GM12878 (cell line): Measurements from ENCODE around the gene UBE2E1. TPM values are rescaled to one million over a fixed set of nuclear protein-coding genes. Genes with fewer than 3 reads are reported as not detected.

Experiments used
- ATAC-seq: fragments of 200-7000 bp; cut with Tn5 transposase; 3 replicates; pipeline ENCODE4 v1.9.1; 2020; ENCODE audit warnings: mild to moderate bottlenecking, moderate library complexity
- BruUV-seq: library from RNA; stranded (reverse); fragments of 400-500 nt; replicated peaks from 2 replicates; lab custom pipeline; 2021; lab: Mats Ljungman, UMichigan
- CTCF ChIA-PET: fragments of 300-600 bp; sonication (Branson Sonifier 250); formaldehyde crosslinking; extraction: SDS; loops from one replicate; lab custom pipeline; 2021; ENCODE audit warnings: inconsistent platforms; lab: Yijun Ruan, JAX
- POLR2A ChIA-PET: fragments of 350-600 bp; formaldehyde crosslinking; extraction: SDS; loops from one replicate; lab custom pipeline; 2021; ENCODE audit warnings: inconsistent platforms; lab: Charles Lee
- RAD21 ChIA-PET: fragments of 300-600 bp; sonication (Branson Sonifier 250); formaldehyde crosslinking; loops from one replicate; lab custom pipeline; 2023; ENCODE audit warnings: antibody characterized with exemption; ENCODE audit not compliant: unreplicated experiment; lab: Charles Lee
- SMC1A ChIA-PET: fragments of 300-600 bp; sonication (Branson Sonifier 250); formaldehyde crosslinking; loops from one replicate; lab custom pipeline; 2023; ENCODE audit not compliant: unreplicated experiment, uncharacterized antibody; lab: Charles Lee
- DNase-seq: peaks from one replicate; pipeline ENCODE4 v3.0.0-alpha.2; 2011; ENCODE audit warnings: low read depth, low spot score
- FAIRE-seq: peaks from 3 replicates; lab custom pipeline; 2011; peaks lifted over from hg19 to GRCh38; lab: Jason Lieb, UNC
- H2AFZ ChIP-seq: 2 replicates; pipeline ENCODE4 v1.6.0; 2011; ENCODE audit warnings: low read depth, low read length, control low read depth; ENCODE audit not compliant: control insufficient read depth
- H3K27ac ChIP-seq: 2 replicates; pipeline ENCODE4 v1.5.1; 2011; ENCODE audit warnings: control low read depth; ENCODE audit not compliant: control insufficient read depth, insufficient read depth
- H3K27me3 ChIP-seq, 2 experiments: replicated peaks in 1 of 2; 2 replicates each; pipeline versions ENCODE4 v1.6.0 to v1.6.1; 2011; ENCODE audit warnings: low read length in 1 of 2; ENCODE audit not compliant: control insufficient read depth in 2 of 2, insufficient read depth in 2 of 2
- H3K36me3 ChIP-seq, 2 experiments: 2 replicates each; pipeline ENCODE4 v1.5.1; 2011; ENCODE audit warnings: low read length in 1 of 2; ENCODE audit not compliant: control insufficient read depth in 2 of 2, insufficient read depth in 2 of 2
- H3K4me1 ChIP-seq: 2 replicates; pipeline ENCODE4 v1.6.1; 2011; ENCODE audit warnings: mild to moderate bottlenecking, low read length, moderate library complexity, mixed read lengths; ENCODE audit not compliant: control insufficient read depth, insufficient read depth
- H3K4me2 ChIP-seq: 2 replicates; pipeline ENCODE4 v1.6.0; 2011; ENCODE audit warnings: control low read depth; ENCODE audit not compliant: control insufficient read depth, insufficient read depth
- H3K4me3 ChIP-seq: fragments of 200-600 bp; sonication (generic); 2 replicates; pipeline ENCODE4 v1.5.1; 2016
- H3K79me2 ChIP-seq: 2 replicates; pipeline ENCODE4 v1.6.0; 2011; ENCODE audit warnings: low read length; ENCODE audit not compliant: control insufficient read depth, insufficient read depth
- H3K9ac ChIP-seq: 2 replicates; pipeline ENCODE4 v1.8.0; 2011; ENCODE audit warnings: low read length, control low read depth, mixed read lengths; ENCODE audit not compliant: control insufficient read depth, insufficient read depth
- H3K9me3 ChIP-seq: replicated peaks from 3 replicates; pipeline ENCODE4 v1.5.1; 2011; ENCODE audit warnings: mild to moderate bottlenecking, low read length; ENCODE audit not compliant: control insufficient read depth, insufficient read depth
- H4K20me1 ChIP-seq: 2 replicates; pipeline ENCODE4 v1.6.0; 2011; ENCODE audit not compliant: control insufficient read depth, insufficient read depth
- ASH2L ChIP-seq: fragments of 300-600, 200-600 bp; sonication (generic); IDR thresholded peaks from 2 replicates; pipeline ENCODE4 v1.6.1; 2017; ENCODE audit warnings: low read depth, mild to moderate bottlenecking, borderline replicate concordance
- BCL11A ChIP-seq: IDR thresholded peaks from 2 replicates; pipeline ENCODE4 v1.6.1; 2011; ENCODE audit warnings: low read depth, low read length
- BCL3 ChIP-seq: IDR thresholded peaks from 2 replicates; pipeline ENCODE4 v1.6.1; 2011; ENCODE audit warnings: borderline replicate concordance, low read depth, mild to moderate bottlenecking, moderate library complexity, low read length; ENCODE audit not compliant: insufficient read depth, poor library complexity, severe bottlenecking
- CBX5 ChIP-seq: sonication (generic); IDR thresholded peaks from 2 replicates; pipeline ENCODE4 v1.6.1; 2016; ENCODE audit warnings: low read depth, moderate library complexity, mild to moderate bottlenecking, inconsistent platforms
- CEBPB ChIP-seq, 2 experiments: fragments of 150-350 bp in 1 of 2; IDR thresholded peaks; 2 replicates each; pipeline ENCODE4 v1.6.1; 2012 to 2014; ENCODE audit warnings: low read depth in 2 of 2, low read length in 2 of 2, borderline replicate concordance in 1 of 2, inconsistent platforms in 1 of 2
- E2F4 ChIP-seq: IDR thresholded peaks from 2 replicates; pipeline ENCODE4 v1.6.1; 2012; ENCODE audit warnings: low read depth, low read length, improper control_type of control experiment
- HDGF ChIP-seq: fragments of 450-650 bp; IDR thresholded peaks from 2 replicates; pipeline ENCODE4 v1.6.1; 2016; ENCODE audit warnings: antibody characterized with exemption
- PAX8 ChIP-seq: fragments of 450-650 bp; IDR thresholded peaks from 2 replicates; pipeline ENCODE4 v1.6.1; 2017; ENCODE audit warnings: mild to moderate bottlenecking, moderate library complexity
- RAD21 ChIP-seq: IDR thresholded peaks from 2 replicates; pipeline ENCODE4 v1.6.1; 2011; ENCODE audit warnings: mild to moderate bottlenecking, low read depth, low read length, moderate library complexity; ENCODE audit not compliant: insufficient read depth
- RELA ChIP-seq: fragments of 450-650 bp; IDR thresholded peaks from 2 replicates; pipeline ENCODE4 v1.8.0; 2014; ENCODE audit warnings: borderline replicate concordance; ENCODE audit not compliant: partially characterized antibody
- SMAD5 ChIP-seq: IDR thresholded peaks from 2 replicates; pipeline ENCODE4 v1.6.1; 2016; ENCODE audit warnings: antibody characterized with exemption, low read depth
- SMARCA5 ChIP-seq: fragments of 450-650 bp; IDR thresholded peaks from 2 replicates; pipeline ENCODE4 v1.6.1; 2017; ENCODE audit warnings: mild to moderate bottlenecking
- TCF7 ChIP-seq: IDR thresholded peaks from 2 replicates; pipeline ENCODE4 v1.6.1; 2014; ENCODE audit warnings: antibody characterized with exemption, borderline replicate concordance
- ZNF217 ChIP-seq: fragments of 450-650 bp; IDR thresholded peaks from 2 replicates; pipeline ENCODE4 v1.6.1; 2017; ENCODE audit warnings: antibody characterized with exemption, mild to moderate bottlenecking
- ZZZ3 ChIP-seq: IDR thresholded peaks from 2 replicates; pipeline ENCODE4 v1.6.1; 2011; ENCODE audit warnings: low read depth; ENCODE audit not compliant: control insufficient read depth, insufficient read length
- WGBS: methylation state at CpG from one replicate; pipeline ENCODE4 v1.1.6; 2016; ENCODE audit warnings: low lambda C conversion rate; ENCODE audit not compliant: insufficient replicate concordance, insufficient coverage; ENCODE audit errors: missing lambda C conversion rate; 5-methylcytosine and 5-hydroxymethylcytosine counted together
- in situ Hi-C: fragments of 300-500 bp; cut with MboI; formaldehyde crosslinking; loops from 9 replicates; pipeline ENCODE4 v1.14.3; 2018; ENCODE audit warnings: mixed read lengths
- intact Hi-C: fragments of 100-400 bp; cut with micrococcal nuclease; formaldehyde crosslinking; loops from one replicate; pipeline ENCODE4 v1.14.2; 2022; ENCODE audit not compliant: unreplicated experiment
- polyA plus RNA-seq, 11 experiments: library from polyadenylated mRNA; depleted of rRNA in 4 of 11; unstranded in 6 of 11; stranded (reverse) in 5 of 11; fragments of >200 nt; fragmentation: Nextera tagmentation in 4 of 11; fragmentation: Illumina TruSeq in 1 of 11; extraction: Ambion mirVana in 4 of 11; extraction: Trizol in 1 of 11; gene quantifications; 1 replicate in 1 of 11; 2 replicates in 10 of 11; pipeline versions ENCODE4 v1.2.1 to v1.2.3, GENCODE V29; 2011 to 2016; ENCODE audit warnings: inconsistent platforms in 2 of 11, missing spikeins in 2 of 11, low read depth in 1 of 11
- total RNA-seq, 4 experiments: library from RNA; depleted of rRNA in 3 of 4; stranded (reverse); fragments of >200 nt in 3 of 4; fragmentation: Illumina TruSeq in 1 of 4; extraction: Trizol in 1 of 4; gene quantifications; 2 replicates each; pipeline versions ENCODE4 v1.2.1 to v1.2.3, GENCODE V29; 2013 to 2021
- TF ChIP-seq, protein P1 (sequence below): fragments of 450-650 bp; IDR thresholded peaks from 2 replicates; pipeline ENCODE4 v1.6.1; 2018; ENCODE audit warnings: borderline replicate concordance, mild to moderate bottlenecking; ENCODE audit not compliant: partially characterized antibody

Gene UBE2E1
- total and polyA plus RNA-seq, 10 of the 15 experiments (the other 5 are each of a cell fraction or from before 2014, with no cell fraction given): 18.7 to 425 (median 147) TPM

GRCh38 chr3:23806534-23807423, 1.0 kb downstream of the UBE2E1 start:
- in situ Hi-C loops (no loop called here), intact Hi-C loops (loop anchor here (1.0 to 10.0 kb wide), 8 partner anchors 23 to 1242 kb away; partner anchors contain the start of gene UBE2E2)
- FAIRE-seq (peak; percentile 57), ATAC-seq (peak; percentile 18), DNase-seq (no peak)
- peak overlapping the region; percentile 98 for H3K4me3 ChIP-seq
- H3K4me2 ChIP-seq: peak overlapping the region; percentile 94
- WGBS: 4% methylated on average over 34 of the region's 71 CpGs
- CTCF ChIA-PET: interaction anchor here (0.6 to 4.2 kb wide), 5 partner anchors 11 to 43 kb away, joined by 3 to 21 read pairs (median 3); no protein-coding TSS in a partner anchor
- H3K9me3 ChIP-seq: no peaks in the 10 kb centered on the region
- POLR2A ChIA-PET: interaction anchor here (0.8 to 7.5 kb wide), 5 partner anchors 22 to 148 kb away, joined by 3 to 92 read pairs (median 7); partner anchors contain the start of genes NKIRAS1 and RPL15
- BruUV-seq: no TSS peak
- peaks cover 8% of the 10 kb centered on the region for H3K4me1 ChIP-seq
- no peak overlapping the region for H2AFZ ChIP-seq
- no peaks in the 10 kb centered on the region for H3K36me3 ChIP-seq
- RAD21 ChIA-PET: interaction anchor here (0.7 to 7.8 kb wide), 15 partner anchors 15 to 601 kb away, joined by 3 to 96 read pairs (median 5); no protein-coding TSS in a partner anchor
- peak overlapping the region; percentile 82 for H3K27ac ChIP-seq
- H3K9ac ChIP-seq: peak overlapping the region; percentile 84
- no peaks in the 10 kb centered on the region for H3K27me3 ChIP-seq
- peaks cover 58% of the 10 kb centered on the region for H3K79me2 ChIP-seq
- SMC1A ChIA-PET: interaction anchor here (0.7 to 7.4 kb wide), 8 partner anchors 17 to 602 kb away, joined by 3 to 224 read pairs (median 4); no protein-coding TSS in a partner anchor
- H4K20me1 ChIP-seq: no peaks in the 10 kb centered on the region
- TF ChIP-seq ASH2L (no peak), ZZZ3 (no peak), E2F4 (no peak), RAD21 (no peak), HDGF (no peak), SMAD5 (no peak), ZNF217 (no peak), RELA (no peak), SMARCA5 (no peak), CEBPB (IDR thresholded peaks at IDR 0.05; ENCODE audit: borderline replicate concordance in 1 of 2, low read depth in 2 of 2, low read length in 2 of 2) (no peak), CBX5 (0 out of 2 replicates have a peak, but pooled peaks have one; percentile 16), PAX8 (no peak), BCL11A (no peak), TCF7 (no peak), BCL3 (no peak)
- TF ChIP-seq, protein P1, sequence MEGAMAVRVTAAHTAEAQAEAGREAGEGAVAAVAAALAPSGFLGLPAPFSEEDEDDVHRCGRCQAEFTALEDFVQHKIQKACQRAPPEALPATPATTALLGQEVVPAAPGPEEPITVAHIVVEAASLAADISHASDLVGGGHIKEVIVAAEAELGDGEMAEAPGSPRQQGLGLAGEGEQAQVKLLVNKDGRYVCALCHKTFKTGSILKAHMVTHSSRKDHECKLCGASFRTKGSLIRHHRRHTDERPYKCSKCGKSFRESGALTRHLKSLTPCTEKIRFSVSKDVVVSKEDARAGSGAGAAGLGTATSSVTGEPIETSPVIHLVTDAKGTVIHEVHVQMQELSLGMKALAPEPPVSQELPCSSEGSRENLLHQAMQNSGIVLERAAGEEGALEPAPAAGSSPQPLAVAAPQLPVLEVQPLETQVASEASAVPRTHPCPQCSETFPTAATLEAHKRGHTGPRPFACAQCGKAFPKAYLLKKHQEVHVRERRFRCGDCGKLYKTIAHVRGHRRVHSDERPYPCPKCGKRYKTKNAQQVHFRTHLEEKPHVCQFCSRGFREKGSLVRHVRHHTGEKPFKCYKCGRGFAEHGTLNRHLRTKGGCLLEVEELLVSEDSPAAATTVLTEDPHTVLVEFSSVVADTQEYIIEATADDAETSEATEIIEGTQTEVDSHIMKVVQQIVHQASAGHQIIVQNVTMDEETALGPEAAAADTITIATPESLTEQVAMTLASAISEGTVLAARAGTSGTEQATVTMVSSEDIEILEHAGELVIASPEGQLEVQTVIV: no peak
